Measurements from ENCODE around the gene PCP4L1. TPM values are rescaled to one million over a fixed set of nuclear protein-coding genes. Genes with fewer than 3 reads are reported as not detected.
A peak's percentile ranks its signal among the peaks of the same experiment; 100 is the strongest.

PCP4L1 gene
- total RNA-seq, 2 donors from 2014 or later, result 7.6 to 10.1 TPM

DNA sequence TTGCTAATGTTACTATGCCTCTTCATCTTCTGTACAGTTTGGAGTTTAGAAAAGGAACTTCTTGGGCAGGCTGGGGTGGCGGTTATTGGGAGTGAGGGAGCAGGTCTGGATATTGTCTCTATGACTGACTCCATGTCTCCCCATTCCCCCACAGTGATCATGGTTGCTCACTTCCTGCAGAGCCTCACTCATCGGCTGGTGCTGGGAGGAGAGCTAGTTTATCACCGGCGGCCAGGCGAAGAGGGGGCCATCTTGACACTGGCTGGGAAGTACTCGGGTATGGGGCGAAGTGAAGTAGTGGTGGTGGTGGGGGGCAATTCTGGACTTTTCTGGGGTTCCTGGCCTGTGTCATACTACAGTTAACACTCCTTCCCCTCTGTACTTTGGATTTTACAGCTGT is 30.5 kb upstream of the PCP4L1 start:
- H3K27ac ChIP-seq, result peak overlapping the region in 1 of 2 donors; percentile 71
- DNase-seq (ENCODE audit: low spot score), result no peak
- H3K36me3 ChIP-seq, result peaks cover 0 to 3% of the 10 kb centered on the region in 2 donors
- no peaks in the 10 kb centered on the region for H3K9me3 ChIP-seq
- no peak overlapping the region for H3K4me3 ChIP-seq
- no peaks in the 10 kb centered on the region for H3K27me3 ChIP-seq (replicated peaks; ENCODE audit: insufficient read depth)
- TF ChIP-seq CTCF (IDR thresholded peaks at IDR 0.05) (no peak), POLR2AphosphoS5 (IDR thresholded peaks at IDR 0.05) (no peak), POLR2A (IDR thresholded peaks at IDR 0.05) (no peak)
- 82% methylated on average over 7 of the region's 7 CpGs for WGBS
- H3K4me1 ChIP-seq (replicated peaks), result peaks cover 4% of the 10 kb centered on the region
- intact Hi-C loops (cut with DNase I), result loop anchor here (5.0 kb wide), 1 partner anchor 139 kb away; the partner anchor contains the start of gene CFAP126

DNA sequence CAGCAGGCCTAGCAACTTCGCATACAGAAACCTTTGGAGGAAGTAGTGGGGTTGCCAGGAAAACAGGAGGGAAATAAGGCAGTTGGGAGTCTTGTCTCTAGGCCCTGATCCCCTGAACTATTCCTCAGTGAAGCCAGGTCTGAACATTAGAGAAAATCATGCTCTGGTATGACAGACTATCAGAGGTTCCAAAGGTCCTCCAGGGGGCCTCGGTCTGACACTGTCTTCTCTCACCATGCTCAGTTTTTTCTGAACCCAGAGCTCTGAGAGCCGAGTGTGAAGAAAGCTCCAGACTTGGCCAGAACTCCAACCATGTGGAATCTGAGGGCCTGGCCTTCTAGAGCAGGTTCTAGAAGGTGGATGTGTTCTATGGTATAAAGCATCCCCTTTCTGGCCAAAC is 28.6 kb upstream of the PCP4L1 start:
- TF ChIP-seq CTCF (IDR thresholded peaks at IDR 0.05) (no peak), POLR2A (IDR thresholded peaks at IDR 0.05) (no peak), POLR2AphosphoS5 (IDR thresholded peaks at IDR 0.05) (no peak)
- Histone ChIP-seq H3K27ac (no peak overlapping the region), H3K36me3 (peaks cover 0 to 3% of the 10 kb centered on the region in 2 donors), H3K4me3 (no peak overlapping the region), H3K9me3 (no peaks in the 10 kb centered on the region), H3K27me3 (replicated peaks; ENCODE audit: insufficient read depth) (no peaks in the 10 kb centered on the region), H3K4me1 (replicated peaks) (peaks cover 4% of the 10 kb centered on the region)
- no peak for DNase-seq (ENCODE audit: low spot score)
- 52% methylated on average over 3 of the region's 3 CpGs for WGBS
- intact Hi-C loops (cut with DNase I), result loop anchor here (5.0 kb wide), 1 partner anchor 137 kb away; the partner anchor contains the start of gene CFAP126

- intact Hi-C loops (cut with DNase I), result no loop called here
- no peak overlapping the region for H3K4me3 ChIP-seq
- peaks cover 4% of the 10 kb centered on the region for H3K4me1 ChIP-seq (replicated peaks)
- H3K27me3 ChIP-seq (replicated peaks; ENCODE audit: insufficient read depth), result no peaks in the 10 kb centered on the region
- H3K9me3 ChIP-seq, result no peaks in the 10 kb centered on the region
- no peak overlapping the region for H3K27ac ChIP-seq
- no peak for TF ChIP-seq POLR2A (IDR thresholded peaks at IDR 0.05)
- no peak for TF ChIP-seq CTCF (IDR thresholded peaks at IDR 0.05)
- TF ChIP-seq POLR2AphosphoS5 (IDR thresholded peaks at IDR 0.05), result no peak
- H3K36me3 ChIP-seq, result peaks cover 0 to 3% of the 10 kb centered on the region in 2 donors
- 91% methylated on average over 7 of the region's 7 CpGs for WGBS
- no peak for DNase-seq (ENCODE audit: low spot score)
Measured at GRCh38 chr1:161230762-161231161, 27.8 kb upstream of the PCP4L1 start.

DNA sequence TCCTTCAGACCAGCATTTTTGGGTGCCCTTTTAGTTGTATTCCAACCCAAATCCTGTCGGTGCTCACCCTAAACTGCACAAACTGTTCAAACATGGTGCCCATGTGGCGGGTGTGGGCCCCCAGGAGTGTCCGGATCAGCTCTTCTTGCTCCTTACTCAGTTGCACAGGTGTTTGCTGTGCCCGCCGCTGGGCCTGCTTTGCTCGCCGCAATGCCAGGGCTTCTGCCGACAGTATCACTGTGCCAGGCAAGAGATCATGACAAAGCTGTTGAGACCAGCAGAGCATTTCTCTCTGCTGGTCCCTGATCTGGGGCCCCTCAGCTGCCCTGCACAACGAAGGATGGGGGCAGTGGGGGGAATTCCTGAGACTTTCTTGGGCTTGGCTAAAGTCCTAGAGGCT is 25.4 kb upstream of the PCP4L1 start:
- WGBS, result 82% methylated on average over 9 of the region's 9 CpGs
- TF ChIP-seq CTCF (IDR thresholded peaks at IDR 0.05) (no peak), POLR2AphosphoS5 (IDR thresholded peaks at IDR 0.05) (no peak), POLR2A (IDR thresholded peaks at IDR 0.05) (no peak)
- Histone ChIP-seq H3K9me3 (no peaks in the 10 kb centered on the region), H3K4me3 (no peak overlapping the region), H3K36me3 (peaks cover 0 to 3% of the 10 kb centered on the region in 2 donors), H3K27me3 (replicated peaks; ENCODE audit: insufficient read depth) (no peaks in the 10 kb centered on the region), H3K27ac (no peak overlapping the region), H3K4me1 (replicated peaks) (no peaks in the 10 kb centered on the region)
- intact Hi-C loops (cut with DNase I), result no loop called here
- no peak for DNase-seq (ENCODE audit: low spot score)

DNA sequence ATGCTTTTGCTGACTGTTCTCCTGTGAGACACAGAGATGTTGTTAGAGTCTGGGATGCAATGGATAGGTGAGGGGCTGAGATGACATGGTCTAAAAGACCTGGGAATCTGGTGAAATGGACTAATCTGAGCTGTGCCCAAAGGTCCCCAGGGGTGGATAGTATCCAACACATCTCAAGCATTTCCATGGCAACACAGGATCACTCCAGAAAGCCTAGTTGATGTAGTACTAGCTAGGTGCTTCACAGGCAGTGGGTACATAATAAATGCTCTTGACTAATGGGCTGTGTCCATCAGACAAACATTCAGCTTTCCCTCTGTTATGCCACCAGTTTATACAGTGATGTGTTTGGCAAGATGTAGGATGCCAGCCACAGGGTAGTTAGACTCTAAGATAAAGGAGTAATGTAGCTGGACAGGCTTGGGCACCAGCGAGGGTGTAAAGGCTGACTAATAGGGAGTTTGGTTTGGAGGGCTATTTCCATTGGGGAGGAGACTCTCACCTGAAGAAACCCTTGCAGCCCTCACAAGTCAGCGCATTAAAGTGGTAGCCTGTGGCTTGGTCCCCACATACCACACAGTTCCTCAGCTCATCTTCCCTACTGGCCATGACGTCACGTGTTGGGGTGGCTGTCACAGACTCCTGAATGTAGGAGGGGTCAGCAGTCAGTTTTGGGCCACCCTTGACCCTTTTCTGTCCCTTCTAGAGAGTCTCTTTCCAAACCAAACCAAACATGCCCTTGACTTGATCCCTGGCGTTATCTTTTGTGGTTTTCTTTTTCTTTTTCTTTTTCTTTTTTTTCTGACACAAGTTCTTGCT is 22.4 kb upstream of the PCP4L1 start:
- intact Hi-C loops (cut with DNase I), result no loop called here
- WGBS, result 80% methylated on average over 5 of the region's 5 CpGs
- no peak for DNase-seq (ENCODE audit: low spot score)
- Histone ChIP-seq H3K27ac (no peak overlapping the region), H3K27me3 (replicated peaks; ENCODE audit: insufficient read depth) (no peaks in the 10 kb centered on the region), H3K9me3 (no peaks in the 10 kb centered on the region), H3K4me3 (no peak overlapping the region), H3K36me3 (no peaks in the 10 kb centered on the region), H3K4me1 (replicated peaks) (no peaks in the 10 kb centered on the region)
- TF ChIP-seq POLR2A (IDR thresholded peaks at IDR 0.05), result no peak
- TF ChIP-seq POLR2AphosphoS5 (IDR thresholded peaks at IDR 0.05), result no peak
- TF ChIP-seq CTCF (IDR thresholded peaks at IDR 0.05), result no peak

Data from prostate gland (tissue), 2 donors.